GM12892 (cell line): ENCODE data around the gene LRRFIP2.

ENCODE experiments used
- POLR2A ChIP-seq: IDR thresholded peaks from 2 replicates; pipeline ENCODE4 v1.6.1; 2011; ENCODE audit warnings: low read depth, low read length, control low read depth
- POLR2AphosphoS5 ChIP-seq: IDR thresholded peaks from 2 replicates; pipeline ENCODE4 v1.6.1; 2011; ENCODE audit warnings: low read depth, low read length, control low read depth

GRCh38 chr3:37145611-37146010 is 28.8 kb downstream of the LRRFIP2 start:
- TF ChIP-seq POLR2A = no peak
- TF ChIP-seq POLR2AphosphoS5 = no peak
